ENCODE measurements around the gene ALDH16A1. TPM values are rescaled to one million over a fixed set of nuclear protein-coding genes. Genes with fewer than 3 reads are reported as not detected.

Gene ALDH16A1
- total and polyA plus RNA-seq, 9 donors, result 0.93 to 24.2 (median 20.2) TPM

DNA sequence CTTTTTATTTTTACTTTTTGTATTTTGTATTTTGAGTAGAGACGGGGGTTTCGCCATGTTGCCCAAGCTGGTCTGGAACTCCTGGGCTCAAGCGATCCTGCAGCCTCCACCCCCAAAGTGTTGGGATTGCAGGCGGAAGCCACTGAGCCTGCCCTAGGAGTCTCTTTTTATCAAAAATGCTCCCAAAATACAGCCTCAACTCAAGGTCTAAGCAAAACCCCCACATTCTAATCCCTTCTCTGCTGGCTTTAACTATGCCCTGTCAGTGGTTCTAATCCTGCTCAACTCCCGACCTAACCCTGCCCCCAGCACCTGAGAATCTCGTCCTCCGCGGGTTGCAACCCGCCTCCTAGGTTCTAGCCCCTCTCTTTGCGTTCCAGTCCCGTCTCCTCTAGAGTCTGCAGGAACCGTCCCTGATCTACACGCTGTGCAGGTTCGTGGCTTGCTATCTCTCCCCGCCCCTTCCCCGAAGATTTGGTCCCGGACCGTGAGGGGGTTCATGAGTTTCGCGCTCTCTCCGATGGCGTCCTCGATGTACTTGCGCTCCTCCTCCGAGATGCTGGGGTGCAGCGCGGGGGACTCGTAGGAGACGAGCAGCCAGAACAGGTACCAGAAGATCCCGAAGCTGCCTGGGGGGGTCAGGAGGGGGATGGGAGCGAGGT, 19.7 kb upstream of the ALDH16A1 start:
- 10 to 14% (median 14%) methylated on average over 31 of the region's 31 CpGs for WGBS, 3 donors
- DNase-seq, result no peak
- Histone ChIP-seq H3K9me3 (no peaks in the 10 kb centered on the region), H3K4me3 (no peak overlapping the region), H3K4me1 (ENCODE audit: insufficient read depth) (no peaks in the 10 kb centered on the region), H3K27me3 (peaks cover 8% of the 10 kb centered on the region), H3K27ac (no peak overlapping the region), H3K36me3 (no peaks in the 10 kb centered on the region)
- intact Hi-C loops (cut with DNase I), result loop anchor here in 1 of 4 donors (10.0 kb wide), 1 partner anchor 59 kb away; no protein-coding TSS in a partner anchor
- TF ChIP-seq, protein P1, sequence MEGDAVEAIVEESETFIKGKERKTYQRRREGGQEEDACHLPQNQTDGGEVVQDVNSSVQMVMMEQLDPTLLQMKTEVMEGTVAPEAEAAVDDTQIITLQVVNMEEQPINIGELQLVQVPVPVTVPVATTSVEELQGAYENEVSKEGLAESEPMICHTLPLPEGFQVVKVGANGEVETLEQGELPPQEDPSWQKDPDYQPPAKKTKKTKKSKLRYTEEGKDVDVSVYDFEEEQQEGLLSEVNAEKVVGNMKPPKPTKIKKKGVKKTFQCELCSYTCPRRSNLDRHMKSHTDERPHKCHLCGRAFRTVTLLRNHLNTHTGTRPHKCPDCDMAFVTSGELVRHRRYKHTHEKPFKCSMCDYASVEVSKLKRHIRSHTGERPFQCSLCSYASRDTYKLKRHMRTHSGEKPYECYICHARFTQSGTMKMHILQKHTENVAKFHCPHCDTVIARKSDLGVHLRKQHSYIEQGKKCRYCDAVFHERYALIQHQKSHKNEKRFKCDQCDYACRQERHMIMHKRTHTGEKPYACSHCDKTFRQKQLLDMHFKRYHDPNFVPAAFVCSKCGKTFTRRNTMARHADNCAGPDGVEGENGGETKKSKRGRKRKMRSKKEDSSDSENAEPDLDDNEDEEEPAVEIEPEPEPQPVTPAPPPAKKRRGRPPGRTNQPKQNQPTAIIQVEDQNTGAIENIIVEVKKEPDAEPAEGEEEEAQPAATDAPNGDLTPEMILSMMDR (IDR thresholded peaks at IDR 0.05), result no peak
- TF ChIP-seq EP300 (IDR thresholded peaks at IDR 0.05) (no peak), POLR2A (IDR thresholded peaks at IDR 0.05) (no peak)

GRCh38 chr19:49434907-49435583, 18.0 kb upstream of the ALDH16A1 start:
- no peak for DNase-seq
- no peaks in the 10 kb centered on the region for H3K4me1 ChIP-seq (ENCODE audit: insufficient read depth)
- H3K36me3 ChIP-seq, result no peaks in the 10 kb centered on the region
- peaks cover 8% of the 10 kb centered on the region for H3K27me3 ChIP-seq
- H3K4me3 ChIP-seq, result no peak overlapping the region
- TF ChIP-seq, protein P1 (IDR thresholded peaks at IDR 0.05), result no peak
- TF ChIP-seq POLR2A (IDR thresholded peaks at IDR 0.05), result no peak
- no peak for TF ChIP-seq EP300 (IDR thresholded peaks at IDR 0.05)
- no peak overlapping the region for H3K27ac ChIP-seq
- intact Hi-C loops (cut with DNase I), result loop anchor here in 2 of 4 donors (5.0 to 10.0 kb wide), 2 partner anchors 38 to 60 kb away; no protein-coding TSS in a partner anchor
- H3K9me3 ChIP-seq, result no peaks in the 10 kb centered on the region
- WGBS, 3 donors, result 81 to 87% (median 85%) methylated on average over 18 of the region's 18 CpGs

DNA sequence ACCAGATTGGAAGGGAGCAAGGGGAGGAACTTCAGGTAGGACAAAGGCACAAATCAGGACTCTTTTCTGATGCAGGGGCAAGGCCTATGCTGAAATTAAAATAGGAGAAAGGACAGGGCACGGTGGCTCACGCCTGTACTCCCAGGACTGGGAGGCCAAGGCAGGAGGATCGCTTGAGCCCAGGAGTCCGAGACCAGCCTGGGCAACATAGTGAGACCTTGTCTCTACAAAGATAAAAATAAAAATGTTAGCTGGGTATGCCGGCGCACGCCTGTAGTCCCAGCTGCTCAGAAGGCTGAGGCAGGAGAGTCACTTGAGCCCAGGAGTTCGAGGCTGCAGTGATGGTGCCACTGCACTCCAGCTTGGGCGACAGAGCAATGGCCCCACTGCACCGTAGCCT, 17.4 kb upstream of the ALDH16A1 start:
- DNase-seq, result no peak
- H3K4me3 ChIP-seq, result no peak overlapping the region
- H3K4me1 ChIP-seq (ENCODE audit: insufficient read depth), result no peaks in the 10 kb centered on the region
- 78 to 89% (median 87%) methylated on average over 10 of the region's 10 CpGs for WGBS, 3 donors
- peaks cover 8% of the 10 kb centered on the region for H3K27me3 ChIP-seq
- TF ChIP-seq POLR2A (IDR thresholded peaks at IDR 0.05) (no peak), EP300 (IDR thresholded peaks at IDR 0.05) (no peak)
- TF ChIP-seq, protein P1 (IDR thresholded peaks at IDR 0.05), result no peak
- intact Hi-C loops (cut with DNase I), result loop anchor here in 2 of 4 donors (5.0 to 10.0 kb wide), 2 partner anchors 38 to 61 kb away; no protein-coding TSS in a partner anchor
- no peaks in the 10 kb centered on the region for H3K9me3 ChIP-seq
- no peak overlapping the region for H3K27ac ChIP-seq
- no peaks in the 10 kb centered on the region for H3K36me3 ChIP-seq

DNA sequence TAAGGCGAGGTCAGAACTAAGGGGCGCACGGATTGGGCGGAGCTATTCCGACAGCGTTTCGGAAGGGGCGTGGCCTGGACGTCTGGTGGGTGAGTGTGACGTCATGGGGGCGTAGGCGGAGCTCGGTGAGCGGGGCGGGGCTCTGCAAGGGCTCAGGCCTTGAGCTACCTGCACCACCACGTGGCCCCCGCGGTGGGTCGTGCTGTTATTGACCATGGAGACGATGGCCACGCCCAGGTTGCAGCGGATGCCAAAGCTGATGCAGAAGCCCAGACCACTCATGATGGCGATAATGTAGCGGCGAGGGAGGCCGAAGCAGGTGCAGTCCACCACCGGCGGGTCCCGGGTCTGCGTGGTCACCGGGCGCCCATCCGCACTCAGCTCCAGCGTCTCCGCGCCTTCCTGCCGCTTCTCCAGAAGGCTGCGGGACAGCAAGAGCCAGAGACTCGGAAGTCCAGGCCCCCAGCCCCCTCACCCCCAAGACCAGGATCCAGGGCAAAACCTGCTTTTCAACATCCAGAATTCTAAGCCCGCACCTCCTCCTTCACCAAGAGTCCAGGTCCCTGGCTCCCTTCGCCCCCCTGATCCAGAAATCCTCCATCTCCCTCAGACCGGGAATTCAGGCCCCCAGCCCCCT, 16.5 kb upstream of the ALDH16A1 start:
- TF ChIP-seq EP300 (IDR thresholded peaks at IDR 0.05), result no peak
- TF ChIP-seq POLR2A (IDR thresholded peaks at IDR 0.05), result no peak
- TF ChIP-seq, protein P1 (IDR thresholded peaks at IDR 0.05), result no peak
- Histone ChIP-seq H3K4me1 (ENCODE audit: insufficient read depth) (no peaks in the 10 kb centered on the region), H3K27me3 (peaks cover 6% of the 10 kb centered on the region), H3K27ac (no peak overlapping the region), H3K4me3 (no peak overlapping the region), H3K36me3 (no peaks in the 10 kb centered on the region), H3K9me3 (no peaks in the 10 kb centered on the region)
- intact Hi-C loops (cut with DNase I), result loop anchor here in 2 of 4 donors (5.0 to 10.0 kb wide), 2 partner anchors 39 to 62 kb away; no protein-coding TSS in a partner anchor
- DNase-seq, result no peak
- 10 to 18% (median 12%) methylated on average over 42 of the region's 42 CpGs for WGBS, 3 donors
